NCI-H2171 treated with DMSO at 0.1 percent for 48 hours (cell line): ENCODE data around the gene BRINP1.
A peak's percentile ranks its signal among the peaks of the same experiment; 100 is the strongest.

Experiments used
- DNase-seq: peaks from one replicate; lab custom pipeline; 2025; lab: John Stamatoyannopoulos, UW

Gene BRINP1

DNA sequence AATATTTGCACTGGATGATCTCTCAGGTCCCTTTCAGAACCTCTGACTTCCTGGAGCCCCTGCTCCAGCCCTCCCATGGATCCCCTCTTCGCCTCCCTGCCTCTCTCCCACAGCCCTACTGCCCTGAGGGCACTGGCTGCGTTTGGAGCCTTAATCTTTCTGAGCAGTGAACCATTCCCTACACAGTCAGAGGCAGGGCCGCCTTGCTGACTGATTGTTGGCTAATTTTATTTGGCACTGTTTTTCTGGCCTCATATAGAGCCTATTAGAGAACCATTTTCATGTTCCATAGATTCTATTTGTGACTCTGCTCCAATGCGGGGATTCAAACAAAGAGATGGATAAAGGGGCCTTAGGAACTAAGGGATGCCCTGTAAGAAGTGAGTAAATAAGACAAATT is 91.1 kb downstream of the BRINP1 start:
- DNase-seq: no peak

GRCh38 chr9:119273984-119274665 is 95.1 kb downstream of the BRINP1 start:
- no peak for DNase-seq

- no peak for DNase-seq
These were observed 95.8 kb downstream of the BRINP1 start for GRCh38 chr9:119273325-119273904.

- DNase-seq: no peak
These were observed 96.6 kb downstream of the BRINP1 start for GRCh38 chr9:119272500-119273211.

- DNase-seq: no peak
These were observed 100.2 kb downstream of the BRINP1 start for GRCh38 chr9:119268985-119269384.

- DNase-seq: no peak
These were observed 105.1 kb downstream of the BRINP1 start for GRCh38 chr9:119264165-119264564.

- peak; percentile 39 for DNase-seq
These were observed 111.6 kb downstream of the BRINP1 start for GRCh38 chr9:119257592-119257991.

GRCh38 chr9:119255116-119255515 is 114.1 kb downstream of the BRINP1 start:
- DNase-seq: peak; percentile 13

DNA sequence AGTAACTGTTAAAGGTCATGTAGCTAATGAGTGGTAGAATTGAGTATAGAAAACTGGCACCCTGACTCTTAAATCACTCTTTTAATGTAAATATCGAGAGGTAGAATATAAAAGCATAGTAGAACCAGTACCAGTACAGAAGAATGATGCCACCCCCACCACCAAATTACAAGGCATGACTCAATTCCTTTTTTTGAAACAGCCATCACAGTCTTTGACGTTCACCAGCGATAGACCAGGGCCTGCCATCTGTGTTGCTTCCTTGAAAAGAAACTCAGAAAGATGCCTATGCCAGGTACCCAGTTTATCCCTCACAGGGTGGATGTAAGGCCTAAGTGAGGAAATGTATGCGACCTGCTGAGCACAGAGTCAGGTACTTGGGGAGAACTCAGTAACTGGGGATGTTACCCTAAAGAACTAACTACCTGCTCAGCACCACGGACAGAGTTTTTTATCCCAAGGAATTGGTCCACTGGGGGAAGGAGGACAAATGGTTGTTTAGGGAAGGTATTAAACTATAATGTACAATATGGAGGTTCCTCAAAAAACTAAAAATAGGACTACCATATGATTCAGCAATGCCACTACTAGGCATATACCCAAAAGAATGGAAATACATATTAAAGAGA is 116.5 kb downstream of the BRINP1 start:
- DNase-seq: no peak

GRCh38 chr9:119251936-119252335 is 117.3 kb downstream of the BRINP1 start:
- DNase-seq: no peak

DNA sequence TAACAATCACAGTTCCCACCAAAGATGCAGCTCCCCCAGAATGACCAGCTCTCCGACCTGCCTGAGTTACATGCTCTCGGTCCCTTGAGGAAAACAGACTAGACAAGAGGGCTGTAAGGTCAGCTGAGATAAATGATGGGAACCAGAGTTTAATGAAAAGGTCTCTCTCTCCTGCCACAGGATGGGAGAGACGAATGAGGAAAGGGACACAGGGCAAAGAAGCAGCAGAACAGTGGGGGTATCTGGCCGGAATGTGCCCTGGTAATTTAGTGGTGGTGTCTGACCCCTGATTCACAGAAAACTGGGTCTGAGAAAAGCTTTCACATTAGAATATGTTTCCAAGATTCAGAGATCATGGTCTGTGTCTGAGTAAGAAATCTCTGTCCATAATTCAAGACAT is 118.5 kb downstream of the BRINP1 start:
- no peak for DNase-seq

DNA sequence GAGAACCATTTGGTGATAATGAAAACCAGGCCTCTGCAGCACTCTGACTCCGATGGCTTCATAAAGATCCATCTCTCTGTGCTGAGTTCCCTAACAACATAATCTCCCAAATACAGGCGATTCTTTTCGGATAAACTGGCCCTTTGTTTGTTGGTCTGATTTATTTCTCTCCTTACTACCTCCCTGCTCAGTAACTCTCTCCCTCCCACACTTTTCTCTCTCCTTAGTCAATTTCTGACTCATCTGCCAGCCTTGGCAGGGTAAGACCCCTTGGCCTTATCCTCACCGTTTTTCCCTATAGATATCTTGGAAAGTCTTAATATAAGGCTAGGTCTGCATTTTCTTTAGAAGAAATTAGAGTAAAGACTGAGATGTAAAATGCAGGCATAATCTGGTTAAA is 128.7 kb downstream of the BRINP1 start:
- no peak for DNase-seq

- peak; percentile 11 for DNase-seq
These were observed 134.6 kb downstream of the BRINP1 start for GRCh38 chr9:119234636-119235035.

- DNase-seq: no peak
These were observed 141.8 kb downstream of the BRINP1 start for GRCh38 chr9:119227422-119227821.

DNA sequence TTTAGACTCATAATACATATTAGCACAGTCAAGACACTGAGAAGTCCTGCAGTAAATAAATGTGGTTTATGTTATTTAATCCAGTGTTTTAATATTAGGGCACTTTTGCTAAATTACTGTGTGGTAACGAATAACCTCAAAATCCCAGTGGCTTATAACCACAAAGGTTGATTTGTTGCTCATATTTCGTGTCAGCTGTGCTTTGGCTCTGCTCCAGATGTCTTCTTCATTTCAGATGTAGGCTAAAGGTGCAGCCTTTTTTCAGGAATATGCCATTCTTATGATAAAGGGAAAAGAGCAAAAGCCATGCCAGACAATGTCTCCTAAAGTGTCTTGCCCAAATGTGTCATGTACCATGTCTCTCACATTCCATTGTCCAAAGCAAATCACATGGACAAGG is 144.8 kb downstream of the BRINP1 start:
- peak; percentile 75 for DNase-seq

DNA sequence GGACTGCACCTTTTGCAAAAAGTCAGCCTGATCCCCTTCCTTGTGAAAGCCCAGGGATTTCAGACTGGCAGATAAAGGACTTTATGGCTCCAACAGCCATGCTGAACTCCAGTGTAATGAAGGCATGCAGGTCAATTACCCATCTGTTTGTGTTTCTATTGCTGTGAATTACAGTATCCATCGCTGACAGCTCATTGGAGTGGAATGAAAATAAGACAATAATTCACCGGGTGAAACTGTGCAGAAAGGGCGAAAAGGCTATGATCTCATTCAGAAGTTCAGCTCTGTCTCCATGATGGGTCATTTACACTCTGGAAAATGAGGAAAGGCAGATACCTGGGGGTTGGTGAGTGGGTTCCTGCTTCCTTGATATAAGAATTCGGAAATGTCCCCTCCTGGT is 148.0 kb downstream of the BRINP1 start:
- peak; percentile 76 for DNase-seq

- no peak for DNase-seq
These were observed 150.9 kb downstream of the BRINP1 start for GRCh38 chr9:119218293-119218692.

DNA sequence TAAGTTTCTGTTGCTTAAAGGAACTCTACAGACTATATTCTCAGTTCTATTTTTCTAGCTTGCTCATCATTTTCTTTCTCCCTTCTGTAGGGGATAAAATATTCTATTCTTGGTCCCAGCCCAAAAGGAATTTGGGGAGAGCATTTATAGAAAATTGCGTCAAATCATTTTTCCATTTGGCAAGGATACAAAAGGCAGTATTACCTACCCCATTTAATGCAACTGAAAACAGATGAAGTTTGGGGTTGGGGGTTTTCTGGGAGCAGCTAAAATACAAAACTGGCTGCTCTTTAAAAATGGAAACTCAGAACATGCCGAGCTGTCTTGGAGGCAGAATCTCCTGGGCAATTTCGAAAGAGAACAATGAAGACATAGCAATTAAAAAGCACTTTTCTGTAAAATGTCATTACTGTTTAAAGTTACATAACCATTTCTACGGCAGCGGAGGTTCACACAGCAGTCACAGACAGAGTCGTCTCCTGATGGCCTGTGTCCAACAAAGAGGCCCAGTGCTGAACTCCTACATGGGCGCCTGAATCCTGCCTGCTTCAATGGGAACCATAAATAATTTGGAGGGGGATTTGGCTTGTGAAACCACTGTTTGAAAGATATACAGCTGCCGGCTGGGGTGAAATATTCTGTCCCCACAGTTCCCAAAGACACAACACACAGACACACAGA is 152.4 kb downstream of the BRINP1 start:
- DNase-seq: no peak

- no peak for DNase-seq
These were observed 153.6 kb downstream of the BRINP1 start for GRCh38 chr9:119215651-119216050.

DNA sequence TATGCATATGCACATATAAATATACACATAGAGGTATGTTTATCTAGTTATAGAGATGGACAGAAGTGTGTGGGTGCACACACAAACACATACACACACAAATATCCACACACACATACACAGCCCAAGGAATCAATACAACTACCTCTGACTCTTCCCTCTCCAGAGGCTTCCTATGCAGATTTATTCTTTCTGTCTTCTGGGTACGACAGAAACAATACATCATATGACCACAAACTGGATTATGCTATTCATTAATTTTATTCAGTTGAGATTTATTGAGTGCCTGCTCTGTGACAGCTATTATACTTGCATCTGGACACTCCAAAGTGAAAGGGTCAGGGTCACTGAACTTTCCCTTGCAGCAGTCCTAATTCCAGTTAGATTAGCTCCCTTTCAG is 155.8 kb downstream of the BRINP1 start:
- DNase-seq: no peak

DNA sequence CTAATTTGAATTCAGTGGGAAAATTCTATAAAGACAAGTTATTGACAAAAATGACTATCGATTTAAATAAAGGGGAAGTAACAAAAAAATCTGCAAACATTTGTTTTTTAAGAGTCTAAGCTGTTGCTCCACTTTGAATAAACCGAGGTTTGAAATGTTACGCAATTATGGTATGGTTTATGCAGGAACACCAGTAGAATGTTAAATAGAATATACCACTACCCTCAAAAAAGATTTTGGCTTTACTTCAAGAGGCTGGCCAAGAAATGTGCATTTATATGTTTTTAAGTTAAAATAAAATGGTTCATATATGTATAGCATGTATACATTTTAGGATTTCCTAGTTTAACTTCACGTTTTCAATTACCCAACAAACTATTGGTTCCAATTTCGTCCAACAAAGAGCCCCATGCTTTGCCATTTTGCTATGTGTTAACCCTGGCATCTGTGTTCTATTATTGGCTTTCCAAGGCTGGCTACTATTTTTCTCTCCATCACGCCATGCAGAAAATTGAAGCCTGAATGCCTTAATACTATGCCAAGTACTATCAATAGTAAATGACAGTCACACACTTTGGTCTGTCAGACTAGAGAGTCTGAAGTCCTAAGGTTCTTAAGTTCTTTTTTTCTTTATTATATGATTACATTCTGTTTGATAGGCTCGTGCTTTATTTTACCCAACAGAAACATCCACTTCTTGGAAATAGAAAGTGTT is 171.2 kb downstream of the BRINP1 start:
- DNase-seq: no peak

- peak; percentile 67 for DNase-seq
These were observed 173.7 kb downstream of the BRINP1 start for GRCh38 chr9:119195521-119195920.
